Urothelium cell line (cell line): ENCODE measurements around the gene LLGL1.
"Not testable (repeated sequence)": the region's sequence is repeated elsewhere in the genome, so short reads cannot be mapped to it uniquely, and the experiment has no call there.

ENCODE experiments used
- DNase-seq: peaks from one replicate; pipeline ENCODE4 v3.0.0; 2011; ENCODE audit warnings: low spot score, mixed read lengths
- FAIRE-seq: peaks from 2 replicates; lab custom pipeline; 2011; peaks lifted over from hg19 to GRCh38; lab: Jason Lieb, UNC

LLGL1 gene

DNA sequence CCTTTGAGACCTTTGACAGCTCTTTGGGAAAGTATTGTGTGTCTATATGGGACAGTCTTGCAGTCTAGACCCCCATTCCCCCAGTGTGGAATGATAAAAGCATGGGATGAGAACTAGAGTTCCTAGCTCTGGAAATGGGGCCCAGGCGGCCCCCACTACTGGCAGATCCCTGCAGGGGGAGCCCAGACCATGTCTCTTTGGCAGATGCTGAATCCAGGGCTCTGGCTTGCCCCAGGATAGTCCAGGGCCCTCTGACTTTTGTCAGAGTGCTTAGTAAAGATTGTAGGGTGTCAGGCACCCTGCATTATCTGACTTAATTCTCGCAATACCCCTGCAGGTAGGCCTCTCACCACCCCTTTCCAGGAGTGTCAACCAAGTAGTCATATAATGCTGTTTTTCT is 33.5 kb upstream of the LLGL1 start:
- DNase-seq = no peak
- no peak for FAIRE-seq

DNA sequence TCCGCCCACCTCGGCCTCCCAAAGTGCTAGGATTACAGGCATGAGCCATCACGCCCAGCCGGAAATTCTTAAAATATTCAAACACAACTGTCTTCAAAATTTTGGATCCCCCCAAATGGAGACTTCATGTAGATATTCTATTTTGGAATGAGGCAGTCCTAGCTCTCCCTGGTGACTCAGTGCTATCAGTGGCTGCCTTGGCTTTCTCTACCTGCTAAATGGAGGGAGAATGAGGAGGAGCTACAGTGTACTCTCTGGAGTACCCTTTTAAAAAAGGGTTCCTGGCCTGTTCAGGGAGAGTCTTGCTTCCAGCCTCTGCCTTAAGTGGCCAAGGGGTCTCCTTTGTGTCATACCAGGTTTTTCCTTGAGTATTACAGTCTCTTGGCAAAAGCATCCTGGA is 31.0 kb upstream of the LLGL1 start:
- FAIRE-seq (no peak), DNase-seq (no peak)

DNA sequence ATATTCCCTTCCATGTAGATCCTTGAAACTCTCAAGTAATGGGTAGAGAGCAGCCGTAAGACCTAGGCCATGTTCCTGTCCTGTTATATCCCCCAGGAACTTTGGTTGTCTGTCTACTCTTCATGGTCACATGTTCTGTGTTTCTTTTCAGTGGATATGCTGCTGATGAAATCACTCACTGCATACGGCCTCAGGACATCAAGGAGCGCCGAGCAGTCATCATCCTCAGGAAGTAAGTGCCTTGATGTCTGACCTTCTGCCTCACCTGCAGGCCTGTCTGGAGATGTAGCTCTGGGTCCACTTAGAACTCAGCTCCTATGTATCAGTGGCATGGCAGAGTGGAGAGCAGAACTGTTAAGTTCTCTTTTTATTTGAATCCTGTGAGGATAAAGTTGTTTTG is 30.6 kb upstream of the LLGL1 start:
- DNase-seq (no peak), FAIRE-seq (no peak)

DNA sequence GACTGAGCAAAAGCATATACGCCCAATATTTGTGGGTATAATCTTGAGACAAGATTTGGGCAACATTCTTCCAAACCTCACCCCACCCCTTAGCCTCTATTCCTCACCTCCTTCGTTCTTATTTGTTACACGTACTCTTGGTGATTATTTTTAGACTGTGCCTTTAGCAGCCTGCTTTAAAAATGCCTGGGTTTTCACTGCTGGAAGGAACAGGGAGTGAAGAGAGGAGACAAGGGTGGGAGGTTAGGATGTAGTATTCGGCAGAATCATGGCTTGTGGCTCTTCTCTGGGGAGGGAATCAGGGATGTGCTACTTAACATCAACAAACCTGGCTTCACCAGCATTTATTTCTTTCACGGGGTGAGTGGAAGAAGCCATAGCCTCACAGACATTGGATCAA is 30.2 kb upstream of the LLGL1 start:
- no peak for DNase-seq
- no peak for FAIRE-seq

DNA sequence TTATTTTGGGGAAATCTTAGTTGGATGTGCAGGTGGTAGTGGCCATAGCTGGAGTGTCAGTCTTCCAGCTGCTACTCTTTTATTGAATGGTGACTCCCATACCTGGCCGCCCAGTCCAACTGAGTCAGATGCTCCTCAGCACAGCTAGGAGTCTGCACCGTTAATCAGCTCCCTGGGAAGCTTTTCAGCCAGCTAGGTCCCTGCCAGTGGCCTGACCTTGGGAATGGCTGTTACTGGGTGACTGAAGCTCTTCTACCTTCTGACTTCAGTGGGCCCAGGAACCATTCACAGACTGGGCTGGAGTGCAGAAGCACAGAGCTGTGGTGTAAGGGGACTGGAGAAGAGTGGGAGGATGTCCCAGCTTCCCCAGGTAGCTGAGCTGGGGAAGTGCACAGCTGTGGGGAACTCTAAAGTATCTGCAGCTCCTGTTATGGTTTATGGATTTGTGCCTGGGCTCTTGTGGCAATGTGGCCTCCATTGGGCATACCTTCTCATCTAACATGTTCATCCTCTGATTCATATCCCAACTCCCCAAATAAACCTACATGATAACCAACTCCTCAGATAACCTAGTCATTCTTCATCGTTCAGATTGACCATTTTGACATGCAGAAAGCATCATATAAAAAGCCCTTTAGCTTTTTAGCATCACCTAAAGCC is 27.8 kb upstream of the LLGL1 start:
- FAIRE-seq (no peak), DNase-seq (no peak)

DNA sequence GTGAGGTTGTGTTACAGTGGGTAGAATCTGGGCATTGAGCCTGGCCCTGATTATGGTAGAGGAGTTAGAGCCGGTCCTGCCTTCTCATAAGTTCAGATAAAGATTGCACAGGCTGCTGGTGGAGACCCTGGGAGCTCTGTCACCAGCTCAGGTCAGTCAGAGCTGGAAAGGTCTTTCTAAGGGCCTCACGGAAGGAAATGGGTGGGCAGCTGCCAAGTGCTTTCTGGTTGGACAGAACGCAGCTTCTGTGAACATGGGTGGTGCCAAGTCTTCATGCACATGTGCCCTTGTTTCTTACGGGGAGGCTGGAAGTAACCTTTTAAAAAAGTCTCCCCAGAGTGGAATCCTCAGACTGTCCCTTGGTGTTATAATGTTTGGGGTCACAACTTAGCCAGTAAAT is 26.9 kb upstream of the LLGL1 start:
- no peak for DNase-seq
- no peak for FAIRE-seq

DNA sequence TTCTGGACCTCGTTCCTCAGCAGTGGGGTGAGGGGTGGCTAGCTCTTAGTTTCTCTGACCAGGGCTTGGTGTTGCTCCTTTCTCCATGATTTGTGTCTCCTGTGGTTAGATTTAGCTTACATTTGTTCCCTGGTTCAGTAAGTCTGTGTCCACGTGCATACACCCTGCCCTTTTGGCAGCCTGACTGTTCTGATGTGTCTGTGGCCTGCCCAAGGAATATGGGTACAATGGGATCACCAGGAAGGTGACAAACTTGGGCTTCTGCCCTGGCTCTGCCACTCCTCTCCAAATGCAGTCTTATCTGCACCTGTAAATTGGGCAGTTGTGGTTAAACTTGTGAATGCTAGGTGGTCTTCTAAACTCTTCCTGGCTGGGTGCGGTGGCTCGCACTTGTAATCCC is 24.3 kb upstream of the LLGL1 start:
- no peak for FAIRE-seq
- DNase-seq = no peak

DNA sequence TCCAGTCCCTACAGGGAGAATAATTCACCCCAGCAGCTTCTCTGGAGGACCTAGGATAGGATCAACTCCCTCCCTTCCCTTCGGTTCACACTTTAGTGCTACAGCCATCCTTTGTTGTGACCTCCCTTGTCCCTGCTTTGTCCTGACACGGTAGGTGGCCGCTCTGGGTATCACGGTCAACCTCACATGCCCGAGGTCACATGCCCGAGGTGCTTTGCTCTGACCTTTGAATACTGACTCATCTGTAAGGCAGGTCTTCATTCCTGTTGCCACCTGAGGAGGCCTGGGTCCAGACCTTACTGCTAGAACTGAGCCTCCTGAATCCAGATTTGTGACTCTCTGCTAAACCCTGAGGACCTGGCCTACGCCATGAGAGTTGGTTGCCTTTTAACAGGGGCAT is 22.1 kb upstream of the LLGL1 start:
- DNase-seq (no peak), FAIRE-seq (no peak)

DNA sequence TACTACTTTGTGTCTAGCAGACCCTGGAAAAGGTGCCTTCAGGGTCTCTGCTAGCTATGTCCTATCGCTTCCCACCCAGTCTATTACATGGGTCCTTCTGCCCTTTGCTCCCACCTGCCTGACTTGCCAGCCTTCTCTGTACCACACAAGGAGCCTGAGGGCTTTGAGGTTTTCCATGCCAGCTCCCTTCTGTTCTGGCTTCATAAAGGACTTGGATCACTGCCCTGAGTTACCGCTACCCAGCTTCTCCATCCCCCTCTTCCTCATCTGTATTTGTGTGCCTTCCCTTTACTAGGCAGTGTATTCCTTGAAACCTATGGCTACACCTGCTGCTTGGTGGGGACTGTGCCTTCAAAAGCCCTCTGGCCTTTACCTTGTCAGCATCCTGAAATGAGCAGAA is 19.6 kb upstream of the LLGL1 start:
- FAIRE-seq = no peak
- no peak for DNase-seq

DNA sequence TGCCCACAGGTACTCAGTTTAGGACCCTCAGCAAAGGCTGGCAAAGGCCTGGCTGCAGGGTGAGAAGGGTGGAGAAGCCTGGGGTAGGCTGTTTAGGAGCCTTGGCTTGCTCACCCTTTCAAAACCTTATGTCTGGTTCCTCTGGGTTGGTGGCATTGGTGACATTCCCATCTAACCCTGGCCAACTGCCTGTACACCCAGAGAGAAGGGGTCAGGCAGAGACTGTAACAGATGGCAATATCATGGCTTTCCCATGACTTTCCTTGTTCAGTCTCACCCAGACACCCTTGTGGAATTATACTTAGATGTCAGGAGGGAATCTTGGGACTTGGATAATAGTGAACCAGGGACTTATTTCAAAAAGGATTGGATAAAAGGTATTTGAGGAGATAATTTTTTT is 18.5 kb upstream of the LLGL1 start:
- DNase-seq (no peak), FAIRE-seq (no peak)

DNA sequence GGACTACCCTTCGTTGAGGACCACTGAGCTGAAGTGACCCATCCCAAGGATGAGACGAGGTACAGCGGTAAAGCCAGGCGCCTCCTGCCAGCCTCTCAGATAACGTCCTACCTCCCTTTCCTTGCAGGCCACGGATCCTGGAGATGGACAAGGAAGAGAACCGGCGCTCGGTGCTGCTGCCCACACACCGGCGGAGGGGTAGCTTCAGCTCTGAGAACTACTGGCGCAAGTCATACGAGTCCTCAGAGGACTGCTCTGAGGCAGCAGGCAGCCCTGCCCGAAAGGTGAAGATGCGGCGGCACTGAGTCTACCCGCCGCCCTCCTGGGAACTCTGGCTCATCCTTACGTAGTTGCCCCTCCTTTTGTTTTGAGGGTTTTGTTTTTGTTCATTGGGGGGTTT is 17.3 kb upstream of the LLGL1 start:
- DNase-seq = no peak
- FAIRE-seq = no peak

DNA sequence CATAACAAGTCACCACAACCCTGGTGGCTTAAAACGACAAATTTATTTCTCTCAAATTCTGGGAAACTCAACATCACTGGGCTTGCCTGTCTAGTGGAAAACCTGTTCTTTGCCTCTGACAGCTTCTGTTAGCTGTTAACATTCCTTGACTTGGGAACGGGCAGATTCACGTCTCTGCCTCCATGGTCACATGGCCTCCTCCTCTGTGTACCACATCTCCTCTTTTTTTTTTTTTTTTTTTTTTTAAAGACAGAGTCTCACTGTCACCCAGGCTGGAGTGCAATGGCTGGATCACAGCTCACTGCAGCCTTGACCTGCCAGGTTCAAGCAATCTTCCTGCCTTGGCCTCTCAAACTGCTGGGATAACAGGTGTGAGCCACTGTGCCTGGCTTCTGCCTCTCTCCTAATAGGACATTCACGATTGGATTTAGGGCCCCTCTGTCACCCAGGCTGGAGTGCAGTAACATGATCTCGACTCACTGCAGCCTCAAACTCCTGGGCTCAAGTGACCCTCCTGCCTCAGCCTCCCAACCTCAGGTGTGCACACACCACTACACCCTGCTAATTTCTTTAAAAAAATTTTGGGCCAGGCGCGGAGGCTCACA is 11.7 kb upstream of the LLGL1 start:
- DNase-seq (no peak), FAIRE-seq (no peak)

DNA sequence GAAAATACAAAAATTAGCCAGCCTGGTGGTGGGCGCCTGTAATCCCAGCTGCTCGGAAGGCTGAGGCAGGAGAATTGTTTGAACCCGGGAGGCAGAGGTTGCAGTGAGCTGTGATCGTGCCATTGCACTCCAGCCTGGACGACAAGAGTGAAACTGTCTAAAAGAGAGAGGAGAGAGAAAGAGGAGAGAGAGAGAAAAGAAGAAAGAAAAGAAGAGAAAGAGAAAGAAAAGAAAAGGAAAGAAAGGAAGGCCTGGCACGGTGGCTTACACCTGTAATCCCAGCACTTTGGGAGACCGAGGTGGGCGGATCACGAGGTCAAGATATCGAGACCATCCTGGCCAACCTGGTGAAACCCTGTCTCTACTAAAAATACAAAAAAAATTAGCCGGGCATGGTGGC is 8.5 kb upstream of the LLGL1 start:
- not testable (repeated sequence) for FAIRE-seq, DNase-seq

DNA sequence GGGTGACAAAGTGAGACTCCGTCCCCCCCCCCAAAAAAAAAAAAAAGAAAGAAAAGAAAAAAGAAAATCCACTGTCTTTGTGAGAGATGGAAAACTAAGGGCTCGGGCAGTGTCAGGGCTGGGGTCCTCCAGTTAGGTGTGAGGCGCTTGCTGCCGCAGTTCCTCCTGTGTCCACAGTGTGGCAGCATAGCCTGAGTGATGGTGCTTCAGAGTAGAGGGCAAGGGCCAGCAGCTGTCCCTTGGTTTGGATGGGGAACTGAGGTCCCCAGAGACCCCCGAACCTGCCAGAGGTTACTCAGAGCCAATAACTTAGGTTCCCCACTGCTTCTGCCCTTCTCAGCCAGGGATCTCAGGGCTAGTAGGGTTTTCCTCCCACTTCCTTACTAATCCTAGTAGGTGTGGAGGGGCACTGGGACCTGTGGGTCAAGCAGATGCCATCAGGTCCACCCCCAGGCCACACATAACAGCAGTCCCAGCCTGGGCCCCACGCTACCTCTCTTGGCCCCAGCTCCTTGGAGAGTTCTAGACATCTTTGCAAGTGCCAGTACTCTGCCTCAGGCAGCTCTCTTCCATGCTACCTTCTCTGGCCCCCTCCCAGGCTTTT is 7.9 kb upstream of the LLGL1 start:
- DNase-seq (peak; percentile 83), FAIRE-seq (no peak)

DNA sequence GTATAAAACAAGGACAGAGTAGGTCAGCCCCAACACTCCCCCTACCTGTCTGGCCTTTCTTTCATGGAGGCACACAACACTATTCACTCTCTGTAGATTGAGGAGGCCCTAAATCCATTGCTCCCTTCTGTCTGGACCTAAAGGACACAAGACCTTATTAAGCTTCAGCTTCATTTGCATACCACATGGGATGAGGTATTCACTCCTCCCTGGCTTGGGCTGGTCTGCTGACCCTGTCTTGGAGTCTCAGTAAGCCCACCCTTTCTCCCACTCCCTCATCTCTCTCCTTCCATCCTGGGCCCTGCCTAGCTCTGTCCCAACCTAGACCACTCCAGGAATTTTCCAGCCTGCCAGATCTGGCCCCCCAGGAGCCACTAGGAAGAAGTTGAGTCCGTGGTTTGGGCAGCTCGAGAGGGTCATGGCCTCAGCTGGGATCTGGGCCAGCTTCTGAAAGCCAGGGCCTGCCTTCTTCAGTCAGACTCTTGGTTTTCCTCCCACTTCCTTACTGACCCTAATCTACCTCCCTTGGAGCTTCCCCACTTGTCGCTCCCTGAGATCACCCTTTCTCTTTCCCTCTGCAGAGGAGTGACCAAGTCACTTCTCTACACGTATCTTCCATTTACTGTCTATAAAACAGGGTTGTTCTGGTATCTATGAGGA is 6.5 kb upstream of the LLGL1 start:
- DNase-seq (no peak), FAIRE-seq (no peak)

DNA sequence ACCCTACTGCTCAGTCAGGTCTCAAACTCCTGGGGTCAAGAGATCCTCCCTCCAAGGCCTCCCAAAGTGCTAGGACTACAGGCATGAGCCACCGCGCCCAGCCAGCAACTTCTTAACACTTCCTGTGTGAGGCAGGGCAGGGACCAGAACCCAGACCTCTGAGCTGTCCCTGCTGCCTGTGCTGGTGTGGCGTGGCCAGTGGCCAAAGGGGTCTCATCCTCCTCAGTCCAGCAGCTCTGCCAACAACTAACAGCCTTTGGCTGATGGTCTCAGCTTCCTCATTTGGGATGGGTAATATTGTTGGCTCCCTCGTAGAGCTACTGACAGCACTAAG is 1.4 kb upstream of the LLGL1 start:
- no peak for FAIRE-seq

DNA sequence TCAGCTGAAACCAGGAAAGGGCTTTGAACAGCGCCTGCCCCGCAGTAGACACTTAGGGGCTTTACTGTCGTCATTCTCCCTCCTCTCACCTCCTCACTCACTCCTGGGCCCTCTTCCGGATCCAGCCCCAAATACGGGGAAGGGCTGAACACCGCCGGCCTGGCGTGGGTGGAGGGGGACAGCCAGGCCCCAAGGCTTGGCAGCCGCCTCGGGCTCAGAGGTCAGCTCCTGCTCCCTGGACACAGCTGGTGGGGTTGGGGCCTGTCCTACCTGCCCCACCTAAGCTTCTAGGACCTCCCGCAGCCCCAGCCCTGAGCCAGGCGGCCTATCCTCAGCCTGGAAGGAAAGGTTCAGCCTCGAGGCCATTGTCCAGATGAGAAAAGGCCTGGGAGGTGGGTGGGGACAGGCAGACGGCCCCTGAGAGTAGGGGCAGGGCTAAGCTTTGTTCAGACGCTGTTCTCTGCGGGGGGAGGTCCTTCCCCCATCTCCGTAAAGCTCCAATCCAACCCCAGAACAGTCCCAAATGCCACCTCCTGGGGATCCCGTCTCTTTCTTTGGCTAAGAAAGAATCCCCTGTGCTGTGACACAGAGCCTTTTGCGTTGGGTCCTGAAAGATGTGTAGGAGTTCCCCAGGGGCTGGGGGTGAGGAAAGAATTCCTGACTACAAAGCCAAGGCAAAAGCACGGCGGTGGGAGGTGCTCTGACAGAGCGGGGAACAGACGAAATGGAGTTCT is 881 bp upstream of the LLGL1 start:
- DNase-seq (no peak), FAIRE-seq (no peak)

More for the DNA sequence above, 1.4 kb upstream of the LLGL1 start:
- no peak for DNase-seq

DNA sequence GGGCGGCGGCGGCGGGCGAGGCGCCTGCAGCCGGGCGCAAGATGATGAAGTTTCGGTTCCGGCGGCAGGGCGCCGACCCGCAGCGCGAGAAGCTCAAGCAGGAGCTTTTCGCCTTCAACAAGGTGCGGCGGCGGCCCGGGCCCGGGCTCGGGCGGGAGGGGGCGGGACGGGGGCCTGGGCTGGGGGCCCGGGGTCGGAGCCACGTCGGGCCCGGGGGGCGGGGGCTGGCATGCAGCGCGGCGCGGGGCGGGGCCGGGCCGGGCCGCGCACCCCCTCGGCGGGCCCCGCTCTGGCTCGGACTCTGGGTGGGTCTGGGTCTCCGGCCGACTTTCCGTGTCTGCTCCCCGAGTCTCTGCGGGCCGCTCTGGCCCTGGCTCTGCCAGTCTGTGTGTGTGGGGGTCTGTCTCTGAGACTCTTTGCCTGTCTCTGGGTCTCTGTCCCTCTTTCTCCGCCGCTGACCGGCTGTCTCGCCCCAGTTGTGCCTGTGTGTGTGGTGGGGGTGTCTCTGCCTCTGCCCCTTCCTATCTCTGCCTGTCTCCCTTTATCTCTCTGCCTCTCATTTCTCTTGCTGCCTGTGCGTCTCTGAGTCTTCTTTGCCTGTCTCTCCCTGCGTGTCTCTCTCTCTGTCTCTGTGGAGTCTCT is 328 bp downstream of the LLGL1 start:
- DNase-seq (peak; percentile 26), FAIRE-seq (no peak)

DNA sequence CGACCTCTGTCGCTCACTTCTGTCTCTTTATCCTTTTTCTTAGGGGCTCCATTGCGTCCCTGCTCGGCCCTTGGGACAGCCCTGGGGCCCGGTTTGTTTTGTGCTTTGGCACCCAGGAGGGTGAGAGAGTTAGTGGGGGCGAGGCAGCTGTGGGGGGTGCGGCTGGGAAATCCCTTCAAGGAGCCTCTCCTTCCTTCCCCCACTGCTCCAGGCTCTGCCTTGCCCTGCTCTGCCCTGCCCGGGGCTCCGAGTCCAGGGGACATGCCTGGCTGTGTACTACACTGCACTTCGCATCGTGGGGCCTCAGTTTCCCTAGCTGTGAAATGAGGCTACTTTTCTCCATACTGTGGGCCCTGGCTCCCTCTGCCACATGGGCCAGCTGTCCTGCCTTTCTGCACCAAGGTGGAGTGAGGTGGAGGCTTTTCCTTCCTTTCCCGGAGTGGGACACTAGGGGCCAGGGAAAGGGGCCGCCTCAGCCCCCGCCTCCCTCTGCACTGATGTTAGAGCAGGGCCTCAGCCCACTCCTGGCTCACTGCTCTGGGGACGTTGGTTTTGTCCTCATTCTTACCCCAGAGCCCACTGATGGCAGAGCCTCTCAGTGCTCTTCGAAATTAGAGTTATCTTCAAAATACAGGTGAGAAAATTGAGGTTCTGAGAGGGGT is 980 bp downstream of the LLGL1 start:
- FAIRE-seq = no peak
- DNase-seq = no peak

DNA sequence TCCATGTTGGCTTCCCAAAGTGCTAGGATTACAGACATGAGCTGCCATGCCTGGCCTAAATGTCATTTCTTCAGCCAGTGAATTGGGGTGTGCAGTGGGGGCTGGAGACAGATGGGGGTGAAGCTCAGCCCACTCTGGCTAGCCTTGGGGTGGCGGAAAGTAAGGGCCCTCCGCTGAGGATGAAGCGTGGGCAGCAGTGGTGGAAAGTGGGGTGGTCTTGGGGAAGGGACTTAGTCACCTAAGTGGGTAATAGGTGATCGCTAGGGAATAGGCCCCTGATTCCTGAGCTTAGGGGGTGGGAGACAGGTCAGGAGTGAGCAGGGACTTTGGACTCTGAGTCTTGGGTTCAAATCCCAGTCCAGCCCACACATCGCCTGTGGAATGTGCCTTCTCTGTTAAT is 2.2 kb downstream of the LLGL1 start:
- no peak for FAIRE-seq
- DNase-seq = no peak
